ENCODE data around the gene CKMT2.

The CKMT2 gene

DNA sequence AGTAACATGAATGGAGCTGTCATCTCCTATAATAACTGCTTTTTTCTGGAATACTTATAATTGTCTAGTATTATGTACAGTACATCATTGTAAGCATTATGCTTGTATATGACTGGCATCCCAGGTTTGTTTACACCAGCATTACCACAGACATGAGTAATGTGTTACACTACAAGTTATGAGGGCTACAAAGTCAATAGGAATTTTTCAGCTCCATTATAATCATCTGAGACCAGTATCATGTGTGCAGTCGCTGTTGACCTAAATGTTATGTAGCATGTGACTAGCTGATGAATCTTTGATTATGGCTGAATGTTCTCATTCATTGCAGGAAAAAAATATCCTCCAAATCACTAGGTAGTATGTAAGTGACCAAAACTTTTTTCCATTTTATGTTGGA lies 70.4 kb downstream of the CKMT2 start:
- DNase-seq (ENCODE audit: low spot score) (no peak), FAIRE-seq (no peak)

DNA sequence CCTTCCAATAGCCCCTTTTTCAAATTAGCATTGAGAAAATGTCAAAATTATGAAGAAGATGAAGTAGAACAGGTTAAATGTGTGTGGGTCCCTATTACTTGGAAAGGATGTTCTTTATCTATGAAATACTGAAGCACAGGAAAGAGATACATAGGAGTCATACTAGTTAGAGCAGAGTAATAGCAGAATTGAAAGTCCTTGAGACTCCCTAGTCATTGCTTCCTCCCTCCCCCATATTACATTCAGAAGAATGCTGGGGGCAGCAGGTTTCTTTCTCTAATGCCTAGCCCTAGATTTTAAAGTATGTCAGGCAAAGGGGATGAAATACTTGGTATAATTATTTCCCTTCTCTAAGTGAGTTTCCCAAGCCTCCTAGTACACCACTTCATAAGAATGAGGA lies 72.7 kb downstream of the CKMT2 start:
- FAIRE-seq, result no peak

GRCh38 chr5:81308836-81309235 lies 75.7 kb downstream of the CKMT2 start:
- DNase-seq (ENCODE audit: low spot score) (no peak), FAIRE-seq (no peak)

More for the DNA sequence above, 72.7 kb downstream of the CKMT2 start:
- no peak for DNase-seq (ENCODE audit: low spot score)

DNA sequence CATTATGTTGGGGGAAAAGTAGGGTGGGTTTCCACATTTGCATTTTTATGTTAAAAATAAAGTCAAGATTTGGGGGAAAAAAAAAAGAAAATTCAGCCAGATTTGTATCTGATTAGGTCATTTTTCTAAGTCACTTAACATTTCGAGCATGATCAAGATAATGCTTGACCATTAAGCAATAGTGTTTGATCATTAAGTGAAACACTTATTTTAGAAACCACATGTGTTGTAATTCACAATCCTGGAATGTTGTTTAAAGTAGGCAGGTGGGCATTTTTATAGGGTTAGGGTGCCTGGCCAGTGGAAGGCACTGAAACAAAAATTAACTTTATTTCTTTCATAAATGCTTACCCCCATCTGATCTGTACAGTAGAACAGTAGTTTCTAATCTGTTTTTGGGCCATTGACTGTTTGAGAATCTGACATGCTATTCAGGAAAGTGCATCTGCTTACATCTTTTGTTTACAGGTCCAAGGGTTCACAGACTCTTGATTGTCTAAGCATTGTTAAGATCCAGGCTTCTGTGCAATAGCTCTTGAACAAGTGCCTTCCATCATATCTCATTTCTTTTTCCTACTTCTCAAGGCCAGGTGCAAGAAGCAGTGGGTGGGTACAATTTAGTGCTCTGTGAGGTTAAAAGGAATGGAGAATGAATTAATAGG lies 77.4 kb downstream of the CKMT2 start:
- DNase-seq (ENCODE audit: low spot score), result no peak
- FAIRE-seq, result no peak

DNA sequence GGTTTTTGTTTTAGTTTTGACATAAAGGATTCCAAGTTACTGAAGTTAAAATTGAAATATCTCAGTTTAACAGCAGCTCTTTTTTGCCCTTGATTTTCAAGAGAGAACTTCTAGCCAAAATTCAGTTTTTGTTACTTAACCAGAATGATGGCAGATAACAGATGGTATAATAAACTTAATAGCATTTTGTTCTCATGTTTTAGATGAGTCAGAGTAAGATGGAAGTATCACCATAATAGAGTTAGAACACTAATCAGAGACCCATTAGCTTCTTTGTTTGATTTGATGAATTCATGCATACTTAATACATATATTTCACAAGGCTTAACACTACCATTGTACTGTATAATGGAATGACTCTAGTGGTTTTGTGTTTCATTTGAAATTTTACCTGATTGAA lies 80.2 kb downstream of the CKMT2 start:
- FAIRE-seq, result no peak
- DNase-seq (ENCODE audit: low spot score), result no peak

DNA sequence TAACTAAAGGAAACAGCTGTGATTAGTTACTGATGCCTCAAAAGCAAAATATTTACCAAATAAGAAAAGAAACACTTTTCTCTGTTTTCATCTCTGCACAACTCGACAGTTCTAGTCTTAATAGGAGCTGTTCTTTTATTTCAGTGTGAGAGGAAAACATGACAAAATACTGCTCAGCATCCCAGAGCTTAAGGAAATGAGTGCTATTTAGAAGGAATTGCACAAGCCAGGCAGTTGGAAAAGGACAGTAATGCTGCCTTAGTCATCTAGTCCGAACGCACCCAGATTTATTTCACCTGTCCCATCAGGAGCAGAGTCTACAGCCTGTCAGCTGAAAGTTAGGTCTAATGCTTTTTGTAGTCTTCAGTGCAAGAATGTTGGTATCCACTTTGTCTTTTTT lies 80.6 kb downstream of the CKMT2 start:
- DNase-seq (ENCODE audit: low spot score) (no peak), FAIRE-seq (no peak)

DNA sequence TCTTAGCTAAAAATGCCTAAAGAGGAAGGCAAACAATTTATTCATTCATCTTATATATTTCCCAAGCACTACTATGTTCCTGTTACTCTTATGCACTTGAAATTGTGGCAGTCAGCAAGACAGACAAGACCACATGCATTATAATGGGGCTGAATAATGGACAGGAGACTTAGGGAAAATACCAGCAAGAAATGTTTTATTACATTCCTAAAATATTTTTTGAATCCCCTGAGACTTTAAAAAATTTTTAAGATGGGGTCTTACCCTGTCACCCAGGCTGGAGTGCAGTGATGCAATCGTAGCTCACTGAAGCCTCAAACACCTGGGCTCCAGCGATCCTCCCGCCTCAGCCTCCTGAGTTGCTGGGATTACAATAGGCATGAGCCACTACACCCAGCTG lies 81.5 kb downstream of the CKMT2 start:
- DNase-seq (ENCODE audit: low spot score), result no peak
- no peak for FAIRE-seq

GRCh38 chr5:81315336-81315735 lies 82.2 kb downstream of the CKMT2 start:
- DNase-seq (ENCODE audit: low spot score) (no peak), FAIRE-seq (no peak)

DNA sequence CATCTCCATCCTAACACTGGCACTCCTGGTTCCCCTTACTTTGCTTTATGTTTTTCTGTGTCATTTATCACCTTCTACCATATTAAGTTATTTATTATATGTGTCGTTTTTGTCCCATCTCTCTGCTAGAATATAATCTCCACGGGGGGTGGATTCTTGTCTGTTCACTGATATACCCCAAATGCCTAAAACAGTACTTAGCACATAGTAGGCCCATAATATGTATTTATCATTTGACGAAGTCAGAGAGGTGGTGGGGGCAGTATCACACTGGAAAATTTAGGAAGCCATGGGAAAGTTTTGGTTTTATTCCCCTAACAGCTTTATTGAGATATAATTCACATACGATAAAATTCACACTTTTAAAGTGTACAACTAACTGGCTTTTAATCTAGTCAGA lies 82.7 kb downstream of the CKMT2 start:
- no peak for DNase-seq (ENCODE audit: low spot score)
- no peak for FAIRE-seq
